Panc1 (cell line): ENCODE results near the gene SSH3. TPM values are rescaled to one million over a fixed set of nuclear protein-coding genes. Genes with fewer than 3 reads are reported as not detected.

ENCODE experiments used
- ATAC-seq: fragments of 200-7000 bp; cut with Tn5 transposase; 2 replicates; pipeline ENCODE4 v1.9.1; 2020; ENCODE audit warnings: mild to moderate bottlenecking, moderate library complexity
- BruUV-seq: library from RNA; stranded (reverse); fragments of 400-500 nt; replicated peaks from 2 replicates; lab custom pipeline; 2021; lab: Mats Ljungman, UMichigan
- CTCF ChIA-PET: fragments of 300-600 bp; sonication (Branson Sonifier 250); formaldehyde crosslinking; loops from one replicate; lab custom pipeline; 2022; ENCODE audit warnings: antibody characterized with exemption; lab: Charles Lee
- POLR2A ChIA-PET: fragments of 300-600 bp; sonication (Branson Sonifier 250); formaldehyde crosslinking; loops from one replicate; lab custom pipeline; 2022; ENCODE audit warnings: antibody characterized with exemption; lab: Charles Lee
- DNase-seq: peaks from one replicate; pipeline ENCODE4 v3.0.0-alpha.2; 2010; ENCODE audit warnings: low read depth, low spot score
- H3K27ac ChIP-seq: 2 replicates; pipeline ENCODE4 v1.5.1; 2011; ENCODE audit warnings: mild to moderate bottlenecking, low read length, inconsistent platforms
- H3K27me3 ChIP-seq: fragments of 200-500 bp; sonication (Bioruptor generic); 2 replicates; pipeline ENCODE4 v1.6.0; 2014; ENCODE audit warnings: low read length, inconsistent platforms; ENCODE audit not compliant: control insufficient read depth, insufficient read depth
- H3K36me3 ChIP-seq: fragments of 200-500 bp; sonication (Bioruptor generic); 2 replicates; pipeline ENCODE4 v1.5.1; 2014; ENCODE audit warnings: inconsistent platforms, mild to moderate bottlenecking, low read length, moderate library complexity; ENCODE audit not compliant: control insufficient read depth, insufficient read depth
- H3K4me1 ChIP-seq: 2 replicates; pipeline ENCODE4 v1.5.1; 2011; ENCODE audit warnings: inconsistent platforms, mild to moderate bottlenecking, low read length, moderate library complexity; ENCODE audit not compliant: control insufficient read depth, insufficient read depth
- H3K4me3 ChIP-seq, 2 experiments: 2 replicates each; pipeline ENCODE4 v1.5.1; 2011 to 2012; ENCODE audit warnings: low read depth in 2 of 2, low read length in 2 of 2, mild to moderate bottlenecking in 2 of 2, inconsistent platforms in 1 of 2, moderate library complexity in 1 of 2
- H3K9me3 ChIP-seq: fragments of 200-500 bp; sonication (Bioruptor generic); 2 replicates; pipeline ENCODE4 v1.5.1; 2014; ENCODE audit warnings: low read depth, mild to moderate bottlenecking, inconsistent platforms, low read length, moderate library complexity; ENCODE audit not compliant: control insufficient read depth, insufficient read depth
- POLR2AphosphoS5 ChIP-seq: IDR thresholded peaks from 2 replicates; pipeline ENCODE4 v1.6.1; 2012; ENCODE audit warnings: mild to moderate bottlenecking, low read depth, low read length, moderate library complexity
- SIN3A ChIP-seq: IDR thresholded peaks from 2 replicates; pipeline ENCODE4 v1.6.1; 2012; ENCODE audit warnings: low read depth, mild to moderate bottlenecking, low read length, moderate library complexity, borderline replicate concordance; ENCODE audit not compliant: insufficient read depth
- TCF7L2 ChIP-seq: IDR thresholded peaks from 2 replicates; pipeline ENCODE4 v1.6.1; 2011; ENCODE audit warnings: mild to moderate bottlenecking, low read depth, low read length, inconsistent platforms
- in situ Hi-C: cut with HindIII; loops from 2 replicates; pipeline ENCODE4 v1.10.0; 2016; ENCODE audit warnings: low sequenced_read_pairs, low pct_unique_long_range_greater_than_20kb
- intact Hi-C: fragments of 100-400 bp; cut with micrococcal nuclease; formaldehyde crosslinking; loops from one replicate; pipeline ENCODE4 v1.10.0; 2022; ENCODE audit not compliant: unreplicated experiment
- total RNA-seq: library from RNA; stranded (reverse); gene quantifications from one replicate; pipeline ENCODE4 v1.2.1, GENCODE V29; 2021; ENCODE audit not compliant: unreplicated experiment
- TF ChIP-seq, protein P1 (sequence below), 2 experiments: IDR thresholded peaks; 2 replicates each; pipeline ENCODE4 v1.6.1; 2011 to 2012; ENCODE audit warnings: low read depth in 2 of 2, control low read depth in 1 of 2, low read length in 1 of 2, mild to moderate bottlenecking in 1 of 2, moderate library complexity in 1 of 2; ENCODE audit not compliant: insufficient read depth in 1 of 2
- TF ChIP-seq, protein P2 (sequence below): fragments of 450-650 bp; IDR thresholded peaks from 2 replicates; pipeline ENCODE4 v1.5.1; 2017; ENCODE audit warnings: mild to moderate bottlenecking

Gene SSH3
- total RNA-seq, 1 experiment from 2014 or later = 79.8 TPM

DNA sequence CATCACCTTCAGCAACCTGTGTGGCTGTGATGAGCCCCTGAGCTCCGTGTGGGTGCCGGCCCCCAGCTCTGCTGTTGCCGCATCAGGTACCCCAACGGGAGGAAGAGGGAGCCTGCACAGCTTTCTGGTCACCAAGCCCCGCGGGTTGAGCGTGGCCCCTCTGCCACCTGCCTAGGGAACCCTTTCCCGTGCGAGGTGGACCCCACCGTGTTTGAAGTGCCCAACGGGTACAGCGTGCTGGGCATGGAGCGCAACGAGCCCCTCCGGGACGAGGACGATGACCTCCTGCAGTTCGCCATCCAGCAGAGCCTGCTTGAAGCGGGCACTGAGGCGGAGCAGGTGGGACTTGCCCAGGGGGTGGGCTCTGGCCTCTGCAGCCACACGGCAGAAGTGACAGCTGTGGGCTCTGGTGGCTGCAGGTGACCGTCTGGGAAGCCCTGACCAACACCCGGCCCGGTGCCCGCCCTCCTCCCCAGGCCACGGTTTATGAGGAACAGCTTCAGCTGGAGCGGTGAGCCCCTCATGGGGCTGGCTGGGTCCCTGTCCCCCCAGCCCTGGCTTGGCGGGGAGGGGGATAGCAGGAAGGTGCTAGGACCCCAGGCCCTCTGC is 1.9 kb upstream of the SSH3 start:
- ChIA-PET CTCF (interaction anchor here (2.3 kb wide), 1 partner anchor 16 kb away, joined by 8 read pairs; no protein-coding TSS in a partner anchor), POLR2A (no interaction called here)
- TF ChIP-seq, protein P1, sequence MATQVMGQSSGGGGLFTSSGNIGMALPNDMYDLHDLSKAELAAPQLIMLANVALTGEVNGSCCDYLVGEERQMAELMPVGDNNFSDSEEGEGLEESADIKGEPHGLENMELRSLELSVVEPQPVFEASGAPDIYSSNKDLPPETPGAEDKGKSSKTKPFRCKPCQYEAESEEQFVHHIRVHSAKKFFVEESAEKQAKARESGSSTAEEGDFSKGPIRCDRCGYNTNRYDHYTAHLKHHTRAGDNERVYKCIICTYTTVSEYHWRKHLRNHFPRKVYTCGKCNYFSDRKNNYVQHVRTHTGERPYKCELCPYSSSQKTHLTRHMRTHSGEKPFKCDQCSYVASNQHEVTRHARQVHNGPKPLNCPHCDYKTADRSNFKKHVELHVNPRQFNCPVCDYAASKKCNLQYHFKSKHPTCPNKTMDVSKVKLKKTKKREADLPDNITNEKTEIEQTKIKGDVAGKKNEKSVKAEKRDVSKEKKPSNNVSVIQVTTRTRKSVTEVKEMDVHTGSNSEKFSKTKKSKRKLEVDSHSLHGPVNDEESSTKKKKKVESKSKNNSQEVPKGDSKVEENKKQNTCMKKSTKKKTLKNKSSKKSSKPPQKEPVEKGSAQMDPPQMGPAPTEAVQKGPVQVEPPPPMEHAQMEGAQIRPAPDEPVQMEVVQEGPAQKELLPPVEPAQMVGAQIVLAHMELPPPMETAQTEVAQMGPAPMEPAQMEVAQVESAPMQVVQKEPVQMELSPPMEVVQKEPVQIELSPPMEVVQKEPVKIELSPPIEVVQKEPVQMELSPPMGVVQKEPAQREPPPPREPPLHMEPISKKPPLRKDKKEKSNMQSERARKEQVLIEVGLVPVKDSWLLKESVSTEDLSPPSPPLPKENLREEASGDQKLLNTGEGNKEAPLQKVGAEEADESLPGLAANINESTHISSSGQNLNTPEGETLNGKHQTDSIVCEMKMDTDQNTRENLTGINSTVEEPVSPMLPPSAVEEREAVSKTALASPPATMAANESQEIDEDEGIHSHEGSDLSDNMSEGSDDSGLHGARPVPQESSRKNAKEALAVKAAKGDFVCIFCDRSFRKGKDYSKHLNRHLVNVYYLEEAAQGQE (IDR thresholded peaks at IDR 0.05; ENCODE audit: insufficient read depth in 1 of 2, low read depth in 2 of 2, low read length in 1 of 2) = no peak
- no peak for TF ChIP-seq TCF7L2
- no peak for TF ChIP-seq SIN3A
- TF ChIP-seq, protein P2, sequence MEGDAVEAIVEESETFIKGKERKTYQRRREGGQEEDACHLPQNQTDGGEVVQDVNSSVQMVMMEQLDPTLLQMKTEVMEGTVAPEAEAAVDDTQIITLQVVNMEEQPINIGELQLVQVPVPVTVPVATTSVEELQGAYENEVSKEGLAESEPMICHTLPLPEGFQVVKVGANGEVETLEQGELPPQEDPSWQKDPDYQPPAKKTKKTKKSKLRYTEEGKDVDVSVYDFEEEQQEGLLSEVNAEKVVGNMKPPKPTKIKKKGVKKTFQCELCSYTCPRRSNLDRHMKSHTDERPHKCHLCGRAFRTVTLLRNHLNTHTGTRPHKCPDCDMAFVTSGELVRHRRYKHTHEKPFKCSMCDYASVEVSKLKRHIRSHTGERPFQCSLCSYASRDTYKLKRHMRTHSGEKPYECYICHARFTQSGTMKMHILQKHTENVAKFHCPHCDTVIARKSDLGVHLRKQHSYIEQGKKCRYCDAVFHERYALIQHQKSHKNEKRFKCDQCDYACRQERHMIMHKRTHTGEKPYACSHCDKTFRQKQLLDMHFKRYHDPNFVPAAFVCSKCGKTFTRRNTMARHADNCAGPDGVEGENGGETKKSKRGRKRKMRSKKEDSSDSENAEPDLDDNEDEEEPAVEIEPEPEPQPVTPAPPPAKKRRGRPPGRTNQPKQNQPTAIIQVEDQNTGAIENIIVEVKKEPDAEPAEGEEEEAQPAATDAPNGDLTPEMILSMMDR = no peak
- TF ChIP-seq POLR2AphosphoS5 = no peak
- DNase-seq = no peak
- no peak overlapping the region; the same call in 1 of the 2 replicates for H3K27ac ChIP-seq
- H3K27me3 ChIP-seq = no peaks in the 10 kb centered on the region
- no peak overlapping the region for H3K4me3 ChIP-seq
- H3K4me1 ChIP-seq = peaks cover 27% of the 10 kb centered on the region
- intact Hi-C loops = no loop called here
- in situ Hi-C loops = no loop called here
- BruUV-seq = no TSS peak
- no peak for ATAC-seq
- no peaks in the 10 kb centered on the region for H3K9me3 ChIP-seq
- no peaks in the 10 kb centered on the region; the same call in 1 of the 2 replicates for H3K36me3 ChIP-seq

DNA sequence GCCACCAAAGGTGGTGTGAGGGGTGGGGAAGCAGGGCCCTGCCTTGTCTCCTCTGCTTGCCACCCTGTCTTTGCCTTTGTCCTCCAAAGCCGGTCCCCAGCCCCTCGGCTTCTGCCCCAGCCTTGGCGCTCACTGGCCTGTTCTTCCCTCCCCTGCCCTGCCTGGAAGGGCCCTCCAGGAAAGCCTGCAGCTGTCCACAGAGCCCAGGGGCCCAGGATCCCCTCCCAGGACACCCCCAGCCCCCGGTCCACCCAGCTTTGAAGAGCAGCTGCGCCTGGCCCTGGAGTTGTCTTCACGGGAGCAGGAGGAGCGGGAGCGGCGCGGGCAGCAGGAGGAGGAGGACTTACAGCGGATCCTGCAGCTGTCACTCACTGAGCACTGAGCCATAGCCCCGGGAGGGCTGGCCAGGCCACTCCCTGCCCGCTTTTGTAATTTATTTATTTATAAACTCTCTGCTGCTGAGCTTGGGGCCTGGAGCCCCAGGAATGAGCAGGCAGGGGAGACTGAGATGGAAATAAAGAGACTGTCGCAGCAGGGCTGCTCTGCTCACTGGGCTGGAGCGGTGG is 1.3 kb upstream of the SSH3 start:
- peaks cover 27% of the 10 kb centered on the region for H3K4me1 ChIP-seq
- intact Hi-C loops (no loop called here), in situ Hi-C loops (no loop called here)
- CTCF ChIA-PET = interaction anchor here (2.3 kb wide), 1 partner anchor 15 kb away, joined by 8 read pairs; no protein-coding TSS in a partner anchor
- DNase-seq = no peak
- no peaks in the 10 kb centered on the region for H3K27me3 ChIP-seq
- peak; percentile 74 for ATAC-seq
- POLR2A ChIA-PET = interaction anchor here (0.5 kb wide), 1 partner anchor 11 kb away, joined by 11 read pairs; no protein-coding TSS in a partner anchor
- H3K9me3 ChIP-seq = no peaks in the 10 kb centered on the region
- TF ChIP-seq TCF7L2 = no peak
- 0 out of 2 replicates have a peak, but pooled peaks have one; percentile 11 for TF ChIP-seq POLR2AphosphoS5
- H3K36me3 ChIP-seq = no peaks in the 10 kb centered on the region; the same call in 1 of the 2 replicates
- H3K27ac ChIP-seq = peak overlapping the region; percentile 83
- no TSS peak for BruUV-seq
- peak overlapping the region; percentile 74 to 85; a peak in 3 of 4 replicates for H3K4me3 ChIP-seq
